GM18499 (cell line): ENCODE data around the gene RHBG.

Experiments
- ATAC-seq: cut with Tn5 transposase; IDR thresholded peaks from one replicate; pipeline ENCODE4 v1.9.1; 2021; ENCODE audit warnings: moderate number of reproducible peaks; ENCODE audit not compliant: insufficient read depth, unreplicated experiment

RHBG gene

DNA sequence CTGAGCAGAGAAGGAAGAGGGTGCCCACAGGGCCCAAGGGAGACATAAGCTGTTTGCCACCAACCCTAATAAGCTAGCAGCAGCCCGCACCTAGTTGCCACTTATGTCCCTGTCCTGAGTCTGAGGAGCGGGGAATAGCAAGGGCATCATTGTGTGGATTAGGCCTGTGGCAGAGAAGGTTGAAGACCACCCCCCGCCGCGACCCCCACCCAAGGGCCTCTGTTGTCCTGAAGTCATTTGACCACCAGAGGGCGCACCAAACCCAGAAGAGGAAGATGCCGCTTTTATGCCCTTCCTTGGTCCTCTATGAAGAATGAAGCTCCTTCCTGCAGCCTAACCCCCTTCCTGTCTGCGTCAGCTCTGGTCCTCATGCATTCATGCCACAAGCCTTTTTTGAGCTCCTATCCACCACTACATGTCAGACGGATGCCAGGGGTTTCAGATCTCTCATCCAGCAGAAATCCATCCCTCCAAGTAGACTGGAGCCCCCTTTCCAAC lies 16.6 kb downstream of the RHBG start:
- ATAC-seq, result no peak

DNA sequence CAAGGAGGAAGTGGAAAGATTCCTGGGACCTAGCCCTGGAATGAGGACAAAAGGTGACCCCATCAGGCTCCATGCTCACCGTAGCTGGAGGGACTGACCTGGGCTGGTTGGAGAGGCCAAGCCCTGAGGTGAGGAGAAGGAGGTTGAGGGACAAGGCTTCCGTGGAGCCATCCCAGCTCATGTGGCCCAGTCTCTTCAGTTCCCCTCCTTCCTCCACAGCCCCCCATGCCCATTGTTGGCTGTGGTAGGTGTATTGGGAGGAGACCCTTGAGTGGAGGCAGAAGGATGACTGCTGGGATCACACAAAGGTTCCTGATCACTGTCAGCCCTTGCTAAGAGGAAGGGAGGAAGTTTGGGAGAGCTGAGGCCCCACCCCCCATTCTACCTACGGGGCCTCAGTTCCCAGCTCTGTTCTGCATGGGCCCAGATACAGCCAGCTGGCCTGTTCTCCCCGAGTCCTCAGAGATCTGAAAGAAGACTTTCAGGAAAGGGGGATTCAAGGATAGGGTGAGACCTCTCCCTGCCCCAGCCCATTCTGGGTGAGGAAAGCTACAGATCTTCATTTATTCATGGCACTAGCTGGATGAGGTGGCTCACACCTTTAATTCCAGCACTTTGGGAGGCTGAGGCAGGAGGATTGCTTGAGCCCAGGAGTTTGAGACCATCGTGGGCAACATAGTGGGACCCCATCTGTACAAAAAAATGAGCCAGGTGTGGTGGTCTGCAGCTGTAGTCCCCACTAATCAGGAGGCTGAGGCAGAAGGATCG lies 17.3 kb downstream of the RHBG start:
- ATAC-seq, result no peak

DNA sequence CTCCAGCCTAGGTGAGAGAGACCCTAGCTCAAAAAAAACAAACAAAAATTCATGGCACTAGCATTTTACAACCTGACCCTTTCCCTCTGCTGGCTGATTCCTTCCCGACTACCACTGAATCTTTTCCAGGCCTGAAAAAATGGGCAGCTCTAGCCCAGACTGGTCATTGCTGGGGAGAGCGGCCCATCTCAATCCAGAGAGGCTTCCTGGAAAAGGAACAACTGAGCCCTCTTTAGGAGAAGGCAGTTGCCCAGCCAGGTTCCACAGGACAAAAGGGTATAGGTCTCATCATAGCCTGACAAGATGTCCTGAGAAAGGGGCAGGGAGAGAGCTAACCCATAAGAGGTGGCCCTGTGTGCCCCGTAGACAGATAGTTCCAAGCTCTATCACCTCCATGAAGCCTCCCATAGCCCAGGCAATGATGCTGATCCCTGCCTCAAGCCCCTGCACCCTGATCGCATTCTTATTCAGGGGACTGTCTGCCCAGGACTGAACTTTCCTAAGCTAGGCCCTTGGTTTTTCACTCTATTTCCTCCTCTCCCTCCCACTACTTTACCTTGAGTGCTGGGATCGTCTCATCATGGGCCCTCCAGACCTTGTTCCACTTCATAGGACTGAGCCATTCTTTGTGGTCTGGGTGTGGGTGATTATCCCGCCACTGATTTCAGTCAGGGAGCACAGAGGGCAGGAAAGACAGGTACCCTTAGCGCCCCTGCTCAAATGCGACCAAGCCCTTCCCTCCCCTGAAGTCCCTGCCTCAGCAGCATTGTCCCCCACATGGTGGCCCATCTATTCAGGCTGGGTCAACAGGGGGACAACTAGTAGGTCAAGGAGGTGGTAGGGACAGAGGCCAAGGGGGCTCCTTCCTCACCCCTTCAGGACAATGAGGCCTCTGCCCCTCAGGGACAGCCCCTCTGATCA lies 18.2 kb downstream of the RHBG start:
- no peak for ATAC-seq

DNA sequence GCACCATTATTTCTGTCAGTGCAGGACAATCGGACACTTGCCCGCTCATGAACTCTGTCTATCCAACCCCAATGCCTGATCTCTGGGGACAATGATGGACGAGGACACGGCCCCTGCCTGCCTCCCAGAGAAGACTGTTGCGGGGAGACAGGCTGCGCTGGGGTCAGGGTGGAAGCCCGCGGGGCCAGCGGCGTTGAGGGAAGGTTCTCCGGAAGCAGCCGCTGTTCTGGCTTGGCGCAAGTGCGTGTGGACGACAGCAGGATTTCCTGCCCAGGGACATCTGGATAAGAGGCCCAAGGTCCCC lies 18.8 kb downstream of the RHBG start:
- ATAC-seq, result no peak

DNA sequence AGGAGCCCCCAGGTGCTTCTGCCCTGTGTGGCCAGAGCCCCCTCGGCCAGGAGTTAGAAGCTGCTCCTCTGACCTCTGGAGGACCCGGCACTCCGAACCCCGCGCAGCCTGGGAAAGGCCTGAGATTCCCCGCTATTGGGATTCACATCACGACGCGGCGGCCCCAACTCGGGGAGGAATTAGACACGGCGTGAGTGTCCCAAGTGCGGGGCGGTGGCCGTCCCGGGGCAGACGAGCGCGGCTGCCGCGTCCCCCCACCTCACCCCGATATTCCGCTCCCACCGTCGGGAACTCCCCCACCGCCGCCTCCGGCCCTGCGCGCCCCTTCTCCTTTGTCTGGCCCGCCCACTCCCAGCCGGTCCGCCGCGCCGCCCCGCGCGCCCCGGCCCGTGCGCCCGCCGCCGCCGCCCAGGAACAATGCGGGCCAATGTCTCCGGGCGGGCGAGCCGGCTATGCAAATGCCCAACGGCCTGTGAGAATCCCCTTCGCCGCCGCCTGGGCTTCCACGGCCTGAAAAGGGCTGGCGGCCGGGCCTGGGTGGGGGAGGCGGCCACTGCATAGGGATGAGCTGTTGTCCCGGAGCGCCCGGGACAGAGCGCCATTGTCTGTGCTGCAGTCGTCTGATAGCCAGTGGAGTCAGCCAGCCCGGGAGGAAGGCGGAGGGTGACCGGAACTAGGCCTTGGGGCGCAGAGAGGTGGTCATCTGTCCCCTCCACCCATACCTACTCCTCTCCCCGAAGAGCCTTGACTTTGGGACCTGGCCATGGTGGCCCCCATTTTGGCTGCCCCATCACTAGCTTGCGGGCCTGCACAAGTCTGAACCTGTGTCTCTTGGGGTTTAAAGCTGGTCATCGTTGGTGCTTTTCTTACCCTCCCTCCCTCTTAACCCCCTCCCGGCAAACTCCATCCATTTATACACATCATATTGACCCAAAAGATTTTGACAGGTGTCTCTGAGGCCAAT lies 19.4 kb downstream of the RHBG start:
- no peak for ATAC-seq

DNA sequence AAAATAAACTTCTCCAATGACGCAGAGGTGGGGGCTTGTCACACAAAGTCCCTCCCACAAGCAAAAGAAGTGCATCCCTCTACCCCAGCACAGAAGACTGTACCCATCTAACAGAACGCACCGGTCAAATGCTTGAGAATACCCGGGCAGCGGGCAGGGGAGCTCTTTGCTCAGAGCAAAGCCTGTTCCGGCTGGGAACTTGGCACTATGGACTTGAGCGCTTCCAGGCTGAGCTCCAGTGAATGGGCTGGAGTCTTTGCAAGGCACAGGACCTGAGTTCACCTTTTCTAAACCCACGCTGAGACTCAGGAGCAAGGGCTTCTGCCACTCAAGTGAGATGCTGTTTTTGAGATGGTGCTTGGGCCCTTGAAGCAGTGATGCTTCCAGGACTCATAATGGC lies 20.3 kb downstream of the RHBG start:
- no peak for ATAC-seq

DNA sequence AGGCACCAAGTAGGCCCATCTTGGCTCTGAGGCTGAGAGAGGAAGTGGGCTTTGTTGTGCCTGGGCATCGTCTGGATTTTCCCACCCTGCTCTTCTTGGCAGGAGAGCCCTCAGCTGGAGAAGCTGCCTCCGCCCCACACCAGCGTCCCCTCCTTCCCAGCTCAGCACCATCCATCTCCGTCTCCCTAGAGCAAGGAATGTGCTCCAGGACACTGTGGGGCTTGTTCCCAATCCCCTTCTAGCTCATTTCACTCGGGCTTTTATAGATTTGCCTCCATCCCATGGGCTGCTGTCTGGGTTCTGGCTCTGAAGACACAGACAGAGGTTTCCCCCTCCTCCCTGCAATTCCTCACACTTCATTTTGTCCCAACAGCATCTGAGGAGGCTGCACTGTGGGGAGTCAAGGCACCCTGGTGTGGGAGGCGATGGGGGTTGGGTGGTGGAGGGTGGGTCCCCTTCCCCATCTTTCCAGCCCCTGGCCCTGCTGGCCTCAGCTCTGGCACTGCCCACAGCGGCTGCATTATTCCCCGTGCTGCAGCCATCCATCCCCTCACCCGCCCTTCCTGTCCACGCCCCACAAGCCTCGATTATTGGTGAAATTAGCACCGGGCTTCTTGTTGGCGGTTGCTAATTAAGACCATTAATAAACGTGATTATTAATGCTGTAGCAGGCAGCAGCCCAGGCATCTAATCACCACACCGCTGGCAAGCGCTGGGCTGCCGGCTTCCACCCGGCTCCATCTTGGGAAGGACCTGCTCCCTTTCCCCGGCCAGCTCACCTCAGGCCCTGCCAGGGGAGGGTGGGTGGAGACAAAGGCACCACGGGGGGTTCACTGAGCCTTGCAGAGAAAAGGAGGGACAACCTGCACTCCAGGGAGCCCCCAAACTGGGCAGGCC lies 21.7 kb downstream of the RHBG start:
- no peak for ATAC-seq

DNA sequence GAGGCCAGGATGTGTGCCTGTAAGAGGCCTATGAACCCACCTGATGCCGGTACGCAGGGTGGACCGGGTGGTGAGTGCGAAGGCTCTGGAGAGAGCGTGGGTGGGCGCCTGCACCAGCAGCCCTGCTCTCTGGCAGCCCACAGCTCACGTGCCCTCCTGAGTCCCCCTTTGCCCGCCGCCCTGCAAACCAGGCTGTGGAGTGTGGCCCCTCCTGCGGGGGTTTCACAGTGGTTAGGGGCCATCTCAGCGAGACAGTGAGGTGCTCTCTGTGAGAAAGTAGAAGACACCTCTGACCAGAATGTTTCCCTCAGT lies 22.3 kb downstream of the RHBG start:
- ATAC-seq, result no peak

DNA sequence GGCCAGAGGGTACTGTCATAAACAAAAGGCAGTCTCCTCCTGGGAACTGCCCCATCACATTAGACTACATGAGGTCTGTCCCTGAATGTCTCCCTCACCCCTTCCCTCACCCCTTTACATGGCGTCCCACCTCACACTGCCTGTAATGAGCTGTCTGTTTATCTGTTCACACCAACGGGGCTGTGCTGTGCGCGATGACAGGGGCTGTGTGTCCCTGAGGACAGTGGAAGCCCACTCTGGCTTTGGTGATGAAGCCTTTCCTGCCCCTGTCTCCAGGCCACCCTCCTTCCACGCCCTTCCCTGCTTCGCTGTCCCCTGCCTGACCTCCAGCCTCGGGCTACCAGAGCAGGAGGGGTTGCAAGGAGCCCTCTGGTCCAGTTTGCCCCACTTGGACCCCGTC lies 22.7 kb downstream of the RHBG start:
- ATAC-seq, result no peak

DNA sequence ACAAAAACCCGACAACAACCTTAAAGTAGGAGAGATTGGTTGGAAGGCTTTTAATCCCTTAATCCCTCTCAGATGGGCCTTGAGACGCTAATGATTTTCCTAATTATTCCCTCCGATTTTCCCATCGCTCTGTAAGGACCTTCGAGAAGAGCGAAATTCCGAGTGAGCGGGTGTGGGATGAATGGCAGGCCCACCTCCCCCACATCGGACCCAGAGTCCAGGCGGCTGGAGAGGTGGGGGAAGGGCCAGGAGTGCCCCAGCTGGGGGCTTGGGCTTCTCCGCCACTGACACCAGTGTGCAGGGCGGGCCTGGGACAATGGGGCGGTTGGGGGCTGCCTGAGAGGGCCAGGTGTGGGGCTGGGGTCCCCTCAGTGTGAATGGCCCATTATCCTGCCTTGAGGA lies 23.4 kb downstream of the RHBG start:
- ATAC-seq, result no peak

DNA sequence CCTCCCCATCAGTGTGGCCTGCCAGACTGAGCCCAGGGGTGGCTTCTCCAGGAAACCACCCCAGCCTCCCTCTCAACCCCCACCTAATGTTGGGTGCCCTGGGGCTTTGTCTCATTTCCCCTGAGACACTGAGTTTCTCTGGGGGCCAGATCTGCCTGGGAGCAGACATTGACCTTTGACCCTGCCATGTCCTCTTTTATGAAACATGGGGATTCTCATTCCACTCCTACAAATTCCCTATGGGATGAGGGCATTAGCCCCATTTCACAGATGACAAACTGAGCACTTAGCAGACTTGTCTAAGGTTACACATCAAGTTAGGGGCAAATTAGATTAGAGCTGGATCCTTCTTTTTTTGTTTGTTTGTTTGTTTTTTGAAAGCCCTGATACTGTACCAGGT lies 24.1 kb downstream of the RHBG start:
- no peak for ATAC-seq

DNA sequence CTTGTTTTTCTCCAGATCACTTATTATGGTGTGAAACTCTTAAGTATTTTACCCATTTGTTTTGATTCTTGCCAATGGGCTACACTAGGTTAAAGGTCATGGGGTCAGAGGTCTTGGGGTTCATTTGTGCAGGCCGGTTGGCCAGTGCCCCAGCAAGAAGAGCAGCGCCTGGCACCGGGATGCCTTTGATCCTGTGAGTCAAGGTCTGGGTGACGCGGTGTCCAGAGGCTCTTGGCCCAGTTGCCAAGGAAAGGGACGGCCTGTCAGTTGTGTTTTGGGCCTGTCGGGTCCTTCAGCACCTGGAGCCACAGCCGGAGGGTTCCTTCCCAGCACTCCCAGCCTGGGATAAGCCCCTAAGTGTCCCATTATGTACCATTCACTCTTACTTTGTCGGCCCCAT lies 25.1 kb downstream of the RHBG start:
- no peak for ATAC-seq

DNA sequence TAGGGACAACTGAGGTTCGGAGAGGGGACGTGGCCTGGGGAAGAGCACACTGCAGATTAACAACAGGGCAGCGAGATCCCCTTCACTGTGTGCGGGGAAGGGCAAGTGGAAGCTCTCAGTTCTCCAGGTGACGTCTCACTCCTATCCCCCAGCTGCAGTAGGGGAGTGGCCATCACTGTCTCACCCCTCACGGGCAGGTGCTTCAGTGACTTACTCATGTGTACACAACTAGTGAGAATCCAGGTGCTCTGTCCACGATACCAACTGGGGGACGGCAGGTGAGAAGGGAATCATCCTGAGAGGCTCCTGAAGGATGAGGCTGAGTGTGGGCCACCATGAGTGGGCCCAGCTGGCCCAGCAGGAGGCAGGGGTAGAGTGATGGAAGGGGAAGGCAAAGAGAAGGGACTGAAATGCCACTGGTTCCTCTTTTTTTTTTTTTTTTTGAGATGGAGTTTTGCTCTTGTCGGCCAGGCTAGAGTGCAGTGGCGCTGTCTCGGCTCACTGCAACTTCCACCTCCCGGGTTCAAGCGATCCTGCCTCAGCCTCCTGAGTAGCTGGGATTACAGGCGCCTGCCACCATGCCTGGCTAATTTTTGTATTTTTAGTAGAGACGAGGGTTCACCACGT lies 25.9 kb downstream of the RHBG start:
- ATAC-seq, result no peak

DNA sequence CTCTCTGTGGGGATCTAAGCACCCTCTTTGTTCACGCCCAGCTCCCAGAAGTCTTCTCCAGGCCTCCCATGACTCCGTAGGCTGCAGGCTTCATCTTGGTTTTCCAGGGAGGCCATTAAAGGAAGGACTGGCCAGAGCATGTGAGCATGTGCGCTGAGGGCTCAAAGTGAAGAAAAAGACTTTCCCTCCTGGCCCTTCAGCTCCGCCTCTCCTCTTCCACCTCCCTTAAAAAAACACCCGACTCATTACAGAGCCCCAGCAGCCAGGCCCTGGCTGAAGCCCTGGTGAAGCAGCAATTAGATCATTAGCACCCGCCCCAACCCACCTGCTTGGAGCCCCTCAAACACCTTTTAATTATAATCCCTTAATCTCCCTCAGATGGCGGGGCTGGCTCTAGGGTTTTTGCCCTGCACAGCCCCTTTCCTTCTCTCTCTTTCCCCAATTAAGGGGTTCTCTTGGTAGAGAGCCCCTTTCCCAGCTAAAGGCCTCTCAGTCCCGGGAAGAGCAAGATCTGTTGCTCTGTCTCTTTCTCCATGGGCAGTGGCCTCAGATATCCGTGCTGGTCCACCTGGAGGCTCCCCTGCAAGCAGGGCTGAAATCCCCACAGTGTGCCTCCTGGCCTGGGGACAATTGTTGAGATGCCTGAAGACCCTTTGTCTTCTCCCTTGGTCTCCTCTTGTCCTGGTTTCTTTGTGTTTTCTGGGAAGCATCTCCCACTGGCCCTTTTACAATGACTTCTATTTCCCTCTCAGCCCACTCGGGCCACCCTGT lies 30.5 kb downstream of the RHBG start:
- ATAC-seq, result no peak

DNA sequence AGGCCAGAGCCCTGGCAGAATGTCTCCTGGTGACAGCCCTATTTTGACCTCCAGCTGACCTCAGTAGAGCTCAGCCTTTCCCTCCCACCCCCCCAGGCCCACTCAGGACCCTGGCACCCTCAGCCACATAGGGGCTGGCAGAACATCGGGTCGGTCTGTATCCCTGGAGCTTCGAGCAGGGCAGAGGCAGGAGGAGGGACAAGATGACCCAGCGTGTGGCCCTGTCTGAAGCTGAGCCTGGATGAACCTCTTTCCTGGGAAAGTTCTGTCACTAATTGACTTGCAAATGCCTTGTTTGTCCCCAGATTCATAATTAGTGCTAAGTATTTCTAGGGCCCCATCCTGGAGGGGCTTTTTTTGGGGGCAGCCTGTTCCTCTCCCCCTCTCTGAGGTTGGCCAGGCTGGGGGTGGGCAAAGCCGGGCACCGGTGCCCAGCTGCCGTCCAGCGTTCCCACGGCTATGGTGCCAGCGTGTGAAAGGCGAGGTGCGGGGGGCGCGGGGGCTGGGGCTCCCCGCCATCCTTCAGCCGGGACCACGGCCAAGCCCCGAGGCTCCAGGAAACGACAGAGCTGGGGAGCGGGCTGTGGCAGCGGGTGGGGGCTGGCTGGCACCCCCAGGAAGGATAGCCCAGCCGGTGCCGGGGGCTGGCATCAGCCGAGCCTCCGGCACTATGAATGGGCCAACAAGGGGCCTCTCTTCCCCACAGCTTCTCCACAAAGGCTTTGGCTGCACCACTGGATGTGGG lies 31.4 kb downstream of the RHBG start:
- ATAC-seq, result no peak

DNA sequence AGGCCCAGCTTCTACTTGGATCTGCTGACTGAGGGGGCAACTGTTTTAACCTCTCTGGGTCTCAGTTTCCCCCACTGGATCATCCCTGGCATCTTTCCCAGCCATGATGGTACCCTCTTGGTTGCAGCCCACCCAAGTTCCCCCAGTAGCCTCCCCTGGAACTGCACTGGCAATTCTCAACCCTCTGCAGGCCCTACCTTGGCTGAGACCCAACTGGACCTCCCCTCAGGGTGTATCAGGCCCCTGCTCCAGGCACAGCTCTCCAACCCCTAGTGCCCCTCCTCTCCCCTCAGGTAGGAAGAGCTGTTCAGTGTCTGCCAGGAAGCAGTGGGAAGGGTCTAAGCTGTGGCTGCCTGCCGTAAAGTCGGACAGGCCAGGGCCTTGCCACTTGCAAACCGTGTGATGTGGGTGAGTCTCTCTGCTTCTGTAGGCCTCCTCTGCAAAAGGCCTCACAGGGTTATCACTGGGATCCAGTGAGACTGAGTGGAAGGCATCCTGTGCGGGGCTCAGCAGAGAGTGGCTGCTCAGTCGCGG lies 32.1 kb downstream of the RHBG start:
- ATAC-seq, result no peak

DNA sequence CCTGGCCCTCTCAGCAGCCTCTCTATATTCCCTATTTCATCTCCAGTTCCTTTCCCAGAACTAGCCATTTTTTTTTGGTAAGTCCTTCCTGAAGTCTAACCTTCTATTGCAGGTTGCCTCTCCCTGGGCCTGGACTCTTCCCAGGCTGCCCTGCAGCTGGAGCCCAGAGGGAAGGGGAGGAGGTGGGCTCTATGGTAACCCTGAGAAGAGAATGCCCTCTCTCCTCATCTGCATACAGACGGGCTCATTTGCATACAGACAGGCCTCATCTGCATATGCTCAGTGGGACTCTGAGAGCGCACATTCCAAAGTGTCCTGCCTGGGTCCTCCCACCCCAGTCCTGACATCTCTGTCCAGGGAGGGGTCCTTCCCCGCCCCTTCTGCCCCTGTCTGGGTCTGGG lies 32.7 kb downstream of the RHBG start:
- no peak for ATAC-seq
